HepG2 (cell line): ENCODE data around the gene MRNIP. TPM values are rescaled to one million over a fixed set of nuclear protein-coding genes. Genes with fewer than 3 reads are reported as not detected.

Experiments used
- AKAP8 ChIP-seq: sonication (generic); formaldehyde crosslinking; IDR thresholded peaks from 2 replicates; pipeline ENCODE4 v1.5.1; 2020; ENCODE audit warnings: mild to moderate bottlenecking, missing genetic modification reagents
- E2F2 ChIP-seq: sonication (generic); formaldehyde crosslinking; IDR thresholded peaks from 2 replicates; pipeline ENCODE4 v1.4.0; 2020; ENCODE audit warnings: missing genetic modification reagents, borderline replicate concordance
- ESRRA ChIP-seq: sonication (generic); formaldehyde crosslinking; IDR thresholded peaks from 2 replicates; pipeline ENCODE4 v1.5.1; 2020; ENCODE audit warnings: mild to moderate bottlenecking, low read depth, missing genetic modification reagents
- GABPB1 ChIP-seq: IDR thresholded peaks from 2 replicates; pipeline ENCODE4 v1.6.1; 2016; ENCODE audit warnings: mild to moderate bottlenecking, missing genetic modification reagents, moderate library complexity, missing compliant biosample characterization
- HNRNPH1 ChIP-seq: fragments of 200-400 bp; formaldehyde crosslinking; optimal IDR thresholded peaks from 2 replicates; pipeline ENCODE3; 2017; ENCODE audit warnings: mild to moderate bottlenecking, low read depth, low read length
- LCORL ChIP-seq, 2 experiments: fragments of 450-650 bp in 1 of 2; sonication (generic) in 1 of 2; formaldehyde crosslinking in 1 of 2; IDR thresholded peaks; 2 replicates each; pipeline versions ENCODE4 v1.5.0 to v1.6.1; 2017 to 2020; ENCODE audit warnings: antibody characterized with exemption in 1 of 2, missing genetic modification reagents in 1 of 2
- MED1 ChIP-seq: sonication (generic); formaldehyde crosslinking; IDR thresholded peaks from 2 replicates; pipeline ENCODE4 v1.4.0; 2020; ENCODE audit warnings: missing genetic modification reagents
- MZF1 ChIP-seq: sonication (generic); formaldehyde crosslinking; IDR thresholded peaks from 2 replicates; pipeline ENCODE4 v1.8.1; 2023; ENCODE audit warnings: mild to moderate bottlenecking, missing genetic modification reagents, borderline replicate concordance
- NKX3-1 ChIP-seq: sonication (generic); formaldehyde crosslinking; IDR thresholded peaks from 2 replicates; pipeline ENCODE4 v1.5.0; 2020; ENCODE audit warnings: missing genetic modification reagents
- NR2C2 ChIP-seq: sonication (generic); formaldehyde crosslinking; IDR thresholded peaks from 2 replicates; pipeline ENCODE4 v1.4.0; 2020; ENCODE audit warnings: missing genetic modification reagents, mild to moderate bottlenecking, moderate library complexity, borderline replicate concordance
- PAWR ChIP-seq: sonication (generic); formaldehyde crosslinking; IDR thresholded peaks from 2 replicates; pipeline ENCODE4 v1.4.0; 2020; ENCODE audit warnings: missing genetic modification reagents, mild to moderate bottlenecking, borderline replicate concordance
- PHF20 ChIP-seq: sonication (generic); formaldehyde crosslinking; IDR thresholded peaks from 2 replicates; pipeline ENCODE4 v1.5.0; 2020; ENCODE audit warnings: mild to moderate bottlenecking, missing genetic modification reagents
- RARG ChIP-seq: sonication (generic); formaldehyde crosslinking; IDR thresholded peaks from 2 replicates; pipeline ENCODE4 v1.4.0; 2020; ENCODE audit warnings: low read depth, mild to moderate bottlenecking, missing genetic modification reagents
- TEF ChIP-seq: sonication (generic); formaldehyde crosslinking; IDR thresholded peaks from 2 replicates; pipeline ENCODE4 v1.5.0; 2020; ENCODE audit warnings: missing genetic modification reagents
- USF2 ChIP-seq, 2 experiments: sonication (generic) in 1 of 2; formaldehyde crosslinking in 1 of 2; IDR thresholded peaks; 2 replicates each; pipeline versions ENCODE4 v1.5.1 to v1.6.1; 2011 to 2020; ENCODE audit warnings: borderline replicate concordance in 1 of 2, low read depth in 1 of 2, low read length in 1 of 2, mild to moderate bottlenecking in 1 of 2, missing genetic modification reagents in 1 of 2, moderate library complexity in 1 of 2
- ZBED4 ChIP-seq: sonication (generic); formaldehyde crosslinking; IDR thresholded peaks from 2 replicates; pipeline ENCODE4 v1.4.0; 2020; ENCODE audit warnings: missing genetic modification reagents, borderline replicate concordance
- ZBTB1 ChIP-seq: sonication (generic); formaldehyde crosslinking; IDR thresholded peaks from 2 replicates; pipeline ENCODE4 v1.4.0; 2020; ENCODE audit warnings: missing genetic modification reagents, borderline replicate concordance
- ZFP36L2 ChIP-seq: sonication (generic); formaldehyde crosslinking; IDR thresholded peaks from 2 replicates; pipeline ENCODE4 v1.4.0; 2020; ENCODE audit warnings: missing genetic modification reagents
- ZNF274 ChIP-seq: sonication (generic); formaldehyde crosslinking; IDR thresholded peaks from 2 replicates; pipeline ENCODE4 v1.5.1; 2020; ENCODE audit warnings: mild to moderate bottlenecking, missing genetic modification reagents
- polyA plus RNA-seq, 8 experiments: library from polyadenylated mRNA; depleted of rRNA in 3 of 8; stranded (reverse) in 7 of 8; unstranded in 1 of 8; fragments of >200 nt; fragmentation: Illumina TruSeq in 4 of 8; extraction: Trizol in 4 of 8; gene quantifications; 2 replicates each; pipeline versions ENCODE4 v1.2.1 to v1.2.3, GENCODE V29; 2011 to 2016; ENCODE audit warnings: low read depth in 4 of 8, missing spikeins in 1 of 8, mixed read lengths in 1 of 8; ENCODE audit not compliant: insufficient read depth in 1 of 8
- total RNA-seq, 5 experiments: library from RNA; depleted of rRNA; stranded (reverse); fragments of >200 nt; fragmentation: Illumina TruSeq; extraction: Trizol; gene quantifications; 2 replicates each; pipeline ENCODE4 v1.2.3, GENCODE V29; 2016; ENCODE audit warnings: low read depth in 1 of 5

The MRNIP gene
- total and polyA plus RNA-seq, 2 of the 13 experiments (the other 11 are each of a cell fraction or from before 2014, with no cell fraction given), result 15.5 to 34.1 TPM

GRCh38 chr5:179818746-179819295 lies 39.8 kb downstream of the MRNIP start (continued):
- TF ChIP-seq ZBED4 (CRISPR knock-in tag) (no peak; the same call in 1 of the 2 replicates), ZNF274 (0 out of 2 replicates have a peak, but pooled peaks have one; percentile 16), GABPB1 (CRISPR knock-in tag) (peak; percentile 87), MED1 (CRISPR knock-in tag) (peak; percentile 97), HNRNPH1 (peak; percentile 35), ZBTB1 (CRISPR knock-in tag) (no peak), MZF1 (CRISPR knock-in tag) (no peak), ESRRA (CRISPR knock-in tag) (peak; percentile 44; the same call in 1 of the 2 replicates), PHF20 (CRISPR knock-in tag) (peak; percentile 74), NKX3-1 (CRISPR knock-in tag) (peak; percentile 17; the same call in 1 of the 2 replicates), RARG (CRISPR knock-in tag) (peak; percentile 96), PAWR (CRISPR knock-in tag) (no peak), TEF (CRISPR knock-in tag) (no peak), ZFP36L2 (CRISPR knock-in tag) (no peak), AKAP8 (CRISPR knock-in tag) (peak; percentile 99), LCORL (IDR thresholded peaks at IDR 0.05) (no peak), LCORL (CRISPR knock-in tag; IDR thresholded peaks at IDR 0.05) (peak; percentile 80), NR2C2 (CRISPR knock-in tag) (peak; percentile 97), E2F2 (peak; percentile 80; the same call in 1 of the 2 replicates), USF2 (IDR thresholded peaks at IDR 0.05; ENCODE audit: low read depth, low read length) (peak; percentile 77), USF2 (CRISPR knock-in tag; IDR thresholded peaks at IDR 0.05; ENCODE audit: borderline replicate concordance) (peak; percentile 91; the same call in 1 of the 2 replicates)
